ENCODE results near the gene BBS9.

GRCh38 chr7:33516568-33516967 lies 387.2 kb downstream of the BBS9 start:
- TF ChIP-seq EZH2 (IDR thresholded peaks at IDR 0.05; ENCODE audit: borderline replicate concordance, insufficient read depth, low read depth, low read length, poor library complexity, severe bottlenecking) = no peak
- no peak for TF ChIP-seq CTCF (IDR thresholded peaks at IDR 0.05)

All from B cell (primary cell).